SK-N-SH (cell line): ENCODE measurements around the gene FECH. TPM values are rescaled to one million over a fixed set of nuclear protein-coding genes. Genes with fewer than 3 reads are reported as not detected.

Source experiments
- CTCF ChIA-PET: fragments of 300-600, 350-600 bp; formaldehyde crosslinking; extraction: SDS; loops from one replicate; lab custom pipeline; 2021; lab: Yijun Ruan, JAX
- POLR2A ChIA-PET: fragments of 350-600 bp; sonication (Branson Sonifier 250); formaldehyde crosslinking; extraction: SDS; loops from one replicate; lab custom pipeline; 2020; ENCODE audit warnings: antibody characterized with exemption, inconsistent platforms; lab: Yijun Ruan, JAX
- DNase-seq: peaks from one replicate; pipeline ENCODE4 v3.0.0; 2012
- H2AFZ ChIP-seq: fragments of 200-600 bp; sonication (generic); 2 replicates; pipeline ENCODE4 v1.8.1; 2016; ENCODE audit warnings: antibody characterized with exemption, mild to moderate bottlenecking, low read depth
- H3F3A ChIP-seq: fragments of 200-600 bp; sonication (generic); replicated peaks from 2 replicates; pipeline ENCODE3; 2016; ENCODE audit warnings: antibody characterized with exemption, mild to moderate bottlenecking; ENCODE audit not compliant: insufficient read depth
- H3K27ac ChIP-seq, 2 experiments: fragments of 200-500 bp in 1 of 2; fragments of 200-600 bp in 1 of 2; sonication (Bioruptor generic) in 1 of 2; sonication (generic), shearing (Covaris generic) in 1 of 2; 2 replicates each; pipeline versions ENCODE4 v1.5.1 to v1.6.1; 2014 to 2016; ENCODE audit warnings: low read depth in 2 of 2, inconsistent platforms in 1 of 2, low read length in 1 of 2, mild to moderate bottlenecking in 1 of 2, mixed read lengths in 1 of 2
- H3K27me3 ChIP-seq: fragments of 200-600 bp; sonication (generic), shearing (Covaris generic); 2 replicates; pipeline ENCODE4 v1.6.1; 2016; ENCODE audit warnings: mixed run types; ENCODE audit not compliant: insufficient read depth
- H3K36me3 ChIP-seq, 2 experiments: fragments of 200-500 bp in 1 of 2; fragments of 200-600 bp in 1 of 2; sonication (Bioruptor generic) in 1 of 2; sonication (generic) in 1 of 2; replicated peaks in 1 of 2; 2 replicates each; pipeline versions ENCODE3 to v1.5.1; 2014 to 2016; ENCODE audit warnings: low read length in 1 of 2, mild to moderate bottlenecking in 1 of 2; ENCODE audit not compliant: insufficient read depth in 2 of 2, control insufficient read depth in 1 of 2
- H3K4me1 ChIP-seq, 2 experiments: fragments of 200-500 bp in 1 of 2; fragments of 200-600 bp in 1 of 2; sonication (Bioruptor generic) in 1 of 2; sonication (generic), shearing (Covaris generic) in 1 of 2; 2 replicates each; pipeline versions ENCODE4 v1.5.1 to v1.6.1; 2014 to 2016; ENCODE audit warnings: low read depth in 1 of 2, low read length in 1 of 2, mixed run types in 1 of 2; ENCODE audit not compliant: insufficient read depth in 2 of 2, control insufficient read depth in 1 of 2
- H3K4me2 ChIP-seq: fragments of 200-600 bp; sonication (generic), shearing (Covaris generic); 2 replicates; pipeline ENCODE4 v1.6.1; 2017; ENCODE audit warnings: mixed run types
- H3K4me3 ChIP-seq, 2 experiments: fragments of 200-500 bp in 1 of 2; fragments of 200-600 bp in 1 of 2; sonication (Bioruptor generic) in 1 of 2; sonication (generic), shearing (Covaris generic) in 1 of 2; 2 replicates each; pipeline versions ENCODE4 v1.5.1 to v1.8.1; 2014 to 2016; ENCODE audit warnings: low read depth in 2 of 2, inconsistent platforms in 1 of 2, low read length in 1 of 2, mild to moderate bottlenecking in 1 of 2, mixed read lengths in 1 of 2, moderate library complexity in 1 of 2
- H3K79me2 ChIP-seq: fragments of 200-600 bp; sonication (generic); 2 replicates; pipeline ENCODE4 v1.8.1; 2017; ENCODE audit warnings: mild to moderate bottlenecking; ENCODE audit not compliant: insufficient read depth
- H3K9ac ChIP-seq: fragments of 200-600 bp; sonication (generic); 2 replicates; pipeline ENCODE4 v1.6.1; 2017; ENCODE audit warnings: mixed run types
- H3K9me2 ChIP-seq: fragments of 200-600 bp; sonication (generic); 2 replicates; pipeline ENCODE4 v1.6.1; 2017; ENCODE audit warnings: mixed run types
- H3K9me3 ChIP-seq: fragments of 200-600 bp; sonication (generic); 2 replicates; pipeline ENCODE4 v1.6.1; 2017; ENCODE audit warnings: mixed run types, mild to moderate bottlenecking, moderate library complexity
- H4K20me1 ChIP-seq: fragments of 200-600 bp; sonication (generic); 2 replicates; pipeline ENCODE4 v1.6.1; 2017; ENCODE audit warnings: mild to moderate bottlenecking, mixed run types; ENCODE audit not compliant: insufficient read depth
- EZH2phosphoT487 ChIP-seq: fragments of 200-600 bp; sonication (generic); IDR thresholded peaks from 2 replicates; pipeline ENCODE4 v1.6.1; 2017; ENCODE audit warnings: low read depth, mixed run types, mild to moderate bottlenecking, antibody characterized with exemption, moderate library complexity, borderline replicate concordance
- FOXM1 ChIP-seq: IDR thresholded peaks from 2 replicates; pipeline ENCODE4 v1.4.0; 2012; ENCODE audit warnings: low read depth, mild to moderate bottlenecking
- GABPA ChIP-seq: IDR thresholded peaks from 2 replicates; pipeline ENCODE4 v1.4.0; 2012; ENCODE audit warnings: low read depth, mild to moderate bottlenecking
- GATA2 ChIP-seq: sonication (generic); formaldehyde crosslinking; IDR thresholded peaks from 2 replicates; pipeline ENCODE4 v1.5.0; 2020; ENCODE audit warnings: mild to moderate bottlenecking, missing genetic modification reagents
- JUND ChIP-seq: IDR thresholded peaks from 2 replicates; pipeline ENCODE4 v1.4.0; 2012
- POLR2AphosphoS5 ChIP-seq: IDR thresholded peaks from 2 replicates; pipeline ENCODE4 v1.6.1; 2012; ENCODE audit warnings: low read depth, low read length
- RCOR1 ChIP-seq: fragments of 150-350 bp; IDR thresholded peaks from 2 replicates; pipeline ENCODE4 v1.6.1; 2017; ENCODE audit warnings: antibody characterized with exemption, low read length
- RFX5 ChIP-seq: IDR thresholded peaks from 2 replicates; pipeline ENCODE4 v1.6.1; 2012; ENCODE audit warnings: mild to moderate bottlenecking, improper control_type of control experiment, low read length
- SIN3A ChIP-seq: IDR thresholded peaks from 2 replicates; pipeline ENCODE4 v1.6.1; 2012; ENCODE audit warnings: low read depth, mild to moderate bottlenecking, low read length, moderate library complexity, borderline replicate concordance
- SMC3 ChIP-seq: IDR thresholded peaks from 2 replicates; pipeline ENCODE4 v1.6.1; 2012; ENCODE audit warnings: low read depth, low read length, improper control_type of control experiment
- TCF12 ChIP-seq: IDR thresholded peaks from 2 replicates; pipeline ENCODE4 v1.4.0; 2012
- YY1 ChIP-seq: IDR thresholded peaks from 2 replicates; pipeline ENCODE4 v1.4.0; 2012; ENCODE audit warnings: low read depth, mild to moderate bottlenecking
- ZBTB33 ChIP-seq: IDR thresholded peaks from 2 replicates; pipeline ENCODE4 v1.4.0; 2012; ENCODE audit warnings: low read depth, borderline replicate concordance
- WGBS: methylation state at CpG from one replicate; pipeline ENCODE4 v1.1.6; 2017; ENCODE audit warnings: low lambda C conversion rate; 5-methylcytosine and 5-hydroxymethylcytosine counted together
- polyA plus RNA-seq, 3 experiments: library from polyadenylated mRNA; depleted of rRNA; stranded (reverse); fragments of >200 nt; gene quantifications; 2 replicates each; pipeline ENCODE4 v1.2.3, GENCODE V29; 2012
- TF ChIP-seq, protein P1 (sequence below): fragments of 150-350 bp; IDR thresholded peaks from 2 replicates; pipeline ENCODE4 v1.6.1; 2016; ENCODE audit warnings: mild to moderate bottlenecking, low read depth, low read length

The FECH gene
- polyA plus RNA-seq, 1 of the 3 experiments (the other 2 are of a cell fraction), result 44.4 TPM

- Histone ChIP-seq H3K27me3 (no peaks in the 10 kb centered on the region), H3K36me3 (peaks cover 3 to 10% of the 10 kb centered on the region in 2 experiments), H2AFZ (peak overlapping the region; percentile 88), H3F3A (peaks cover 12% of the 10 kb centered on the region), H3K27ac (peak overlapping the region; percentile 51 to 79), H3K9ac (peak overlapping the region; percentile 83; the same call in 1 of the 2 replicates), H3K4me3 (peak overlapping the region in 1 of 2 experiments; percentile 85; a peak in 1 of 4 replicates), H3K4me2 (no peak overlapping the region), H4K20me1 (no peaks in the 10 kb centered on the region), H3K9me3 (no peaks in the 10 kb centered on the region), H3K9me2 (no peaks in the 10 kb centered on the region), H3K79me2 (peaks cover 13% of the 10 kb centered on the region; the same call in 1 of the 2 replicates), H3K4me1 (peaks cover 4 to 12% of the 10 kb centered on the region in 2 experiments; a peak in 2 of 4 replicates)
- WGBS, result 95% methylated on average over 12 of the region's 12 CpGs
- DNase-seq, result no peak
- TF ChIP-seq, protein P1, sequence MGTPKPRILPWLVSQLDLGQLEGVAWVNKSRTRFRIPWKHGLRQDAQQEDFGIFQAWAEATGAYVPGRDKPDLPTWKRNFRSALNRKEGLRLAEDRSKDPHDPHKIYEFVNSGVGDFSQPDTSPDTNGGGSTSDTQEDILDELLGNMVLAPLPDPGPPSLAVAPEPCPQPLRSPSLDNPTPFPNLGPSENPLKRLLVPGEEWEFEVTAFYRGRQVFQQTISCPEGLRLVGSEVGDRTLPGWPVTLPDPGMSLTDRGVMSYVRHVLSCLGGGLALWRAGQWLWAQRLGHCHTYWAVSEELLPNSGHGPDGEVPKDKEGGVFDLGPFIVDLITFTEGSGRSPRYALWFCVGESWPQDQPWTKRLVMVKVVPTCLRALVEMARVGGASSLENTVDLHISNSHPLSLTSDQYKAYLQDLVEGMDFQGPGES, result no peak
- TF ChIP-seq JUND, result no peak
- TF ChIP-seq EZH2phosphoT487, result no peak
- TF ChIP-seq GATA2 (CRISPR knock-in tag), result no peak
- no peak for TF ChIP-seq RCOR1
- no peak for TF ChIP-seq FOXM1
- no peak for TF ChIP-seq POLR2AphosphoS5
- TF ChIP-seq GABPA, result no peak
- no peak for TF ChIP-seq SMC3
- no peak for TF ChIP-seq ZBTB33
- TF ChIP-seq TCF12, result no peak
- no peak for TF ChIP-seq SIN3A
- ChIA-PET POLR2A (interaction anchor here (1.3 kb wide), 1 partner anchor 35 kb away, joined by 3 read pairs; the partner anchor contains the start of gene NARS1), CTCF (interaction anchor here (1.0 kb wide), 1 partner anchor 718 kb away, joined by 3 read pairs; no protein-coding TSS in a partner anchor)
These were observed 678 bp upstream of the FECH start for GRCh38 chr18:57587098-57587661.

DNA sequence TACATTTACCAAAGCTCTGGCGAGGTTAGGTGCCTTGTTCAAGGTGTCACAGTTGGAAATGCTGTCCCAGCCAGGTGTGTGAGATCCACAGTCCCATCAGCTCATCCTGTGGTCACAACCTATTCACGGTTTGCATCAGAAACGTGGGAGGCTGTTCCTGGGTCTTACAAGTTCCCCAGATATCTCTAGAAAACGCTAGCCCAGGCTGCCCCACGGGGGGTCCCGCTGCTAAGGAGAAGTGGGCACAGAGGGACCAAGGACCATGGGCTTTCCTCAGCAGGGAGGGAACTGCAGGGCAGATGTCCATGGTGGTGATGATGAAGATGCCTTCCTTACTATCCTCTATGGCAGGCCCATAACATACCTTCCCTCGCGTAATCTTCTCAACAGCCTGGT is 649 bp downstream of the FECH start:
- peaks cover 4 to 12% of the 10 kb centered on the region in 2 experiments; a peak in 2 of 4 replicates for H3K4me1 ChIP-seq
- CTCF ChIA-PET, result interaction anchor here (1.4 kb wide), 1 partner anchor 24 kb away, joined by 3 read pairs; no protein-coding TSS in a partner anchor
- peak overlapping the region; percentile 88 for H2AFZ ChIP-seq
- 18% methylated on average over 1 of the region's 8 CpGs for WGBS
- H3K9me2 ChIP-seq, result no peaks in the 10 kb centered on the region
- no peak for DNase-seq
- peaks cover 12% of the 10 kb centered on the region for H3F3A ChIP-seq
- H3K4me2 ChIP-seq, result peak overlapping the region; percentile 91
- no peaks in the 10 kb centered on the region for H4K20me1 ChIP-seq
- peak overlapping the region; percentile 64 to 85 for H3K4me3 ChIP-seq
- H3K27me3 ChIP-seq, result no peaks in the 10 kb centered on the region
- H3K27ac ChIP-seq, result peak overlapping the region; percentile 51 to 79; a peak in 3 of 4 replicates
- TF ChIP-seq YY1 (no peak), RFX5 (no peak), GABPA (no peak)
- TF ChIP-seq, all 33 proteins: peak for 0
- H3K9ac ChIP-seq, result peak overlapping the region; percentile 83
- peaks cover 5 to 10% of the 10 kb centered on the region in 2 experiments for H3K36me3 ChIP-seq
- H3K79me2 ChIP-seq, result peaks cover 13% of the 10 kb centered on the region; the same call in 1 of the 2 replicates
- POLR2A ChIA-PET, result no interaction called here
- H3K9me3 ChIP-seq, result no peaks in the 10 kb centered on the region
